NCI-H345 treated with DMSO at 0.1 percent for 48 hours (cell line): ENCODE data around the gene FOXP1.
"Not testable (repeated sequence)": the region's sequence is repeated elsewhere in the genome, so short reads cannot be mapped to it uniquely, and the experiment has no call there.

ENCODE experiments used
- DNase-seq: peaks from one replicate; lab custom pipeline; 2025; ENCODE audit not compliant: unreplicated experiment; lab: John Stamatoyannopoulos, UW

Gene FOXP1

GRCh38 chr3:71029770-71030169 lies 553.8 kb downstream of the FOXP1 start:
- DNase-seq = no peak

GRCh38 chr3:71028802-71029201 lies 554.7 kb downstream of the FOXP1 start:
- no peak for DNase-seq

- DNase-seq = no peak
These were observed 555.3 kb downstream of the FOXP1 start for GRCh38 chr3:71028184-71028583.

GRCh38 chr3:71026634-71027578 lies 556.6 kb downstream of the FOXP1 start:
- DNase-seq = no peak

- DNase-seq = no peak
These were observed 558.0 kb downstream of the FOXP1 start for GRCh38 chr3:71025516-71025915.

GRCh38 chr3:71025010-71025409 lies 558.5 kb downstream of the FOXP1 start:
- DNase-seq = no peak

GRCh38 chr3:71022551-71023335 lies 560.8 kb downstream of the FOXP1 start:
- no peak for DNase-seq

- DNase-seq = no peak
These were observed 564.7 kb downstream of the FOXP1 start for GRCh38 chr3:71018799-71019198.

- no peak for DNase-seq
These were observed 567.2 kb downstream of the FOXP1 start for GRCh38 chr3:71016178-71016845.

- not testable (repeated sequence) for DNase-seq
These were observed 568.9 kb downstream of the FOXP1 start for GRCh38 chr3:71014616-71015015.

GRCh38 chr3:71012971-71013370 lies 570.6 kb downstream of the FOXP1 start:
- DNase-seq = no peak

- no peak for DNase-seq
These were observed 571.8 kb downstream of the FOXP1 start for GRCh38 chr3:71011565-71012287.

GRCh38 chr3:71010726-71011455 lies 572.6 kb downstream of the FOXP1 start:
- DNase-seq = no peak

GRCh38 chr3:71008350-71008935 lies 575.1 kb downstream of the FOXP1 start:
- DNase-seq = no peak

GRCh38 chr3:71006810-71007785 lies 576.4 kb downstream of the FOXP1 start:
- DNase-seq = no peak

- no peak for DNase-seq
These were observed 577.7 kb downstream of the FOXP1 start for GRCh38 chr3:71005702-71006321.

GRCh38 chr3:71003511-71003910 lies 580.0 kb downstream of the FOXP1 start:
- DNase-seq = no peak

GRCh38 chr3:71002298-71002697 lies 581.2 kb downstream of the FOXP1 start:
- no peak for DNase-seq
